A549 (cell line): ENCODE measurements around the gene KCNE4. TPM values are rescaled to one million over a fixed set of nuclear protein-coding genes. Genes with fewer than 3 reads are reported as not detected.

Experiments
- ATAC-seq, 2 experiments: fragments of 200-7000 bp in 1 of 2; fragments of >200 bp in 1 of 2; cut with Nextera tagmentation in 1 of 2; cut with Tn5 transposase in 1 of 2; 3 replicates each; pipeline versions ENCODE4 v1.8.0 to v1.9.1; 2018 to 2020; ENCODE audit warnings: mild to moderate bottlenecking in 1 of 2, moderate library complexity in 1 of 2
- CTCF ChIA-PET: fragments of 300-600 bp; sonication (Branson Sonifier 250); formaldehyde crosslinking; extraction: SDS; loops from one replicate; lab custom pipeline; 2021; ENCODE audit warnings: antibody characterized with exemption, inconsistent platforms; lab: Yijun Ruan, JAX
- POLR2A ChIA-PET: fragments of 350-600 bp; formaldehyde crosslinking; extraction: SDS; loops from one replicate; lab custom pipeline; 2021; ENCODE audit warnings: antibody characterized with exemption, inconsistent platforms; lab: Yijun Ruan, JAX
- DNase-seq, 2 experiments: peaks; one replicate each; pipeline versions ENCODE4 v3.0.0 to v3.0.0-alpha.2; 2011 to 2016; ENCODE audit warnings: low read depth in 1 of 2, low spot score in 1 of 2
- FAIRE-seq: peaks from 2 replicates; lab custom pipeline; 2011; peaks lifted over from hg19 to GRCh38; lab: Jason Lieb, UNC
- H3K27ac ChIP-seq, 2 experiments: fragments of >200 bp; sonication (Bioruptor Twin); formaldehyde crosslinking; 3 replicates each; pipeline ENCODE4 v1.5.1; 2016 to 2017
- H3K4me1 ChIP-seq: fragments of >200 bp; sonication (Bioruptor Twin); formaldehyde crosslinking; 3 replicates; pipeline ENCODE4 v1.6.1; 2016
- H3K4me2 ChIP-seq: fragments of >200 bp; sonication (Bioruptor Twin); formaldehyde crosslinking; 3 replicates; pipeline ENCODE4 v1.6.1; 2016
- H3K4me3 ChIP-seq: fragments of >200 bp; sonication (Bioruptor Twin); formaldehyde crosslinking; 3 replicates; pipeline ENCODE4 v1.5.1; 2016
- H3K9me3 ChIP-seq: fragments of >200 bp; sonication (Bioruptor Twin); formaldehyde crosslinking; 3 replicates; pipeline ENCODE4 v1.6.1; 2016
- CTCF ChIP-seq: fragments of >200 bp; sonication (Bioruptor Twin); formaldehyde crosslinking; IDR thresholded peaks from 3 replicates; pipeline ENCODE4 v1.5.1; 2016
- E2F6 ChIP-seq: IDR thresholded peaks from 2 replicates; pipeline ENCODE4 v1.6.1; 2012; ENCODE audit warnings: low read depth, borderline replicate concordance
- EHMT2 ChIP-seq: fragments of 200-600 bp; sonication (generic); IDR thresholded peaks from 2 replicates; pipeline ENCODE4 v1.6.1; 2016; ENCODE audit warnings: antibody characterized with exemption, low read depth, mild to moderate bottlenecking, moderate library complexity
- ESRRA ChIP-seq: fragments of 150-350 bp; IDR thresholded peaks from 2 replicates; pipeline ENCODE4 v1.6.1; 2014; ENCODE audit warnings: mild to moderate bottlenecking, low read length, borderline replicate concordance
- HOXA7 ChIP-seq: fragments of 250-450 bp; sonication (Bioruptor Pico); IDR thresholded peaks from 2 replicates; pipeline ENCODE4 v1.5.0; 2020; ENCODE audit warnings: mild to moderate bottlenecking, moderate library complexity
- HOXB13 ChIP-seq: fragments of 250-450 bp; sonication (Bioruptor Pico); IDR thresholded peaks from 2 replicates; pipeline ENCODE4 v1.5.0; 2020; ENCODE audit warnings: low read depth, mild to moderate bottlenecking, moderate library complexity
- HOXB5 ChIP-seq: fragments of 250-450 bp; sonication (Bioruptor Pico); IDR thresholded peaks from 2 replicates; pipeline ENCODE4 v1.5.0; 2020; ENCODE audit warnings: mild to moderate bottlenecking, moderate library complexity
- JUN ChIP-seq, 2 experiments: fragments of >200 bp; sonication (Bioruptor Twin); formaldehyde crosslinking; IDR thresholded peaks; 2 replicates in 1 of 2; 3 replicates in 1 of 2; pipeline ENCODE4 v1.6.1; 2016 to 2017
- MAFK ChIP-seq: fragments of 450-650 bp; IDR thresholded peaks from 2 replicates; pipeline ENCODE4 v1.6.1; 2014; ENCODE audit not compliant: partially characterized antibody
- MAX ChIP-seq: IDR thresholded peaks from 2 replicates; pipeline ENCODE4 v1.6.1; 2012
- MAZ ChIP-seq: fragments of 150-350 bp; IDR thresholded peaks from 2 replicates; pipeline ENCODE4 v1.6.1; 2014; ENCODE audit warnings: antibody characterized with exemption, low read depth, low read length, borderline replicate concordance
- MYC ChIP-seq: IDR thresholded peaks from 2 replicates; pipeline ENCODE4 v1.6.1; 2012; ENCODE audit warnings: mild to moderate bottlenecking, inconsistent platforms, low read length, improper control_type of control experiment, borderline replicate concordance
- NFE2L2 ChIP-seq: fragments of 150-350 bp; conservative IDR thresholded peaks from 2 replicates; pipeline ENCODE4 v1.6.1; 2014; ENCODE audit warnings: low read length
- NPAS2 ChIP-seq: fragments of 250-450 bp; sonication (Bioruptor Pico); IDR thresholded peaks from 2 replicates; pipeline ENCODE4 v1.8.0; 2022; ENCODE audit warnings: mild to moderate bottlenecking, moderate library complexity, borderline replicate concordance
- POLR2A ChIP-seq: IDR thresholded peaks from 2 replicates; pipeline ENCODE4 v1.6.1; 2012; ENCODE audit warnings: mild to moderate bottlenecking, low read length
- RFX5 ChIP-seq: fragments of 450-650 bp; IDR thresholded peaks from 2 replicates; pipeline ENCODE4 v1.7.1; 2014; ENCODE audit warnings: antibody characterized with exemption, mild to moderate bottlenecking, moderate library complexity
- RNF2 ChIP-seq: fragments of 200-600 bp; sonication (generic); IDR thresholded peaks from 2 replicates; pipeline ENCODE4 v1.6.1; 2016; ENCODE audit warnings: low read depth, mild to moderate bottlenecking, antibody characterized with exemption, moderate library complexity, borderline replicate concordance
- SMC3 ChIP-seq: fragments of >200 bp; sonication (Bioruptor Twin); formaldehyde crosslinking; IDR thresholded peaks from 3 replicates; pipeline ENCODE4 v1.6.1; 2018; ENCODE audit warnings: inconsistent platforms
- USF2 ChIP-seq: fragments of 450-650 bp; IDR thresholded peaks from 2 replicates; pipeline ENCODE4 v1.6.1; 2014; ENCODE audit warnings: antibody characterized with exemption
- ZSCAN20 ChIP-seq: fragments of 250-450 bp; sonication (Bioruptor Pico); IDR thresholded peaks from 2 replicates; pipeline ENCODE4 v1.8.0; 2022; ENCODE audit warnings: mild to moderate bottlenecking, moderate library complexity
- WGBS: methylation state at CpG from one replicate; pipeline ENCODE4 v1.1.6; 2017; ENCODE audit errors: missing lambda C conversion rate; 5-methylcytosine and 5-hydroxymethylcytosine counted together
- polyA plus RNA-seq, 4 experiments: library from polyadenylated mRNA; depleted of rRNA in 3 of 4; stranded (reverse); fragments of >200 nt; fragmentation: RNase III in 1 of 4; extraction: RNeasy Plus Mini Kit Qiagen cat#74134 plus additional on column Dnase treatment in 1 of 4; gene quantifications; 2 replicates in 3 of 4; 3 replicates in 1 of 4; pipeline ENCODE4 v1.2.3, GENCODE V29; 2011 to 2017

Gene KCNE4
- polyA plus RNA-seq, 2 of the 4 experiments (the other 2 are of a cell fraction), result 1.4 to 3.6 TPM

- ChIA-PET CTCF (interaction anchor here (0.6 to 1.6 kb wide), 3 partner anchors 110 to 328 kb away, joined by 3 to 4 read pairs (median 4); no protein-coding TSS in a partner anchor), POLR2A (no interaction called here)
These were observed 29.8 kb downstream of the KCNE4 start for GRCh38 chr2:223081789-223082188.

GRCh38 chr2:223082706-223083105, 30.7 kb downstream of the KCNE4 start:
- Histone ChIP-seq H3K4me3 (no peak overlapping the region), H3K9me3 (no peaks in the 10 kb centered on the region), H3K27ac (no peak overlapping the region), H3K4me2 (no peak overlapping the region), H3K4me1 (no peaks in the 10 kb centered on the region)
- FAIRE-seq (no peak), ATAC-seq (no peak), DNase-seq (no peak)
- ChIA-PET CTCF (interaction anchor here (1.0 to 1.6 kb wide), 2 partner anchors 9 to 111 kb away, joined by 3 to 4 read pairs; no protein-coding TSS in a partner anchor), POLR2A (no interaction called here)
- TF ChIP-seq ESRRA, result no peak
- TF ChIP-seq SMC3, result no peak
- TF ChIP-seq ZSCAN20 (CRISPR knock-in tag), result no peak
- no peak for TF ChIP-seq E2F6
- WGBS, result 28% methylated on average over 2 of the region's 2 CpGs

More at GRCh38 chr2:223081789-223082188, 29.8 kb downstream of the KCNE4 start:
- FAIRE-seq (no peak), ATAC-seq (no peak), DNase-seq (no peak)
- 37% methylated on average over 3 of the region's 3 CpGs for WGBS
- TF ChIP-seq RNF2 (no peak), EHMT2 (no peak), NFE2L2 (no peak), HOXB13 (CRISPR knock-in tag) (no peak), RFX5 (no peak), JUN (IDR thresholded peaks at IDR 0.05) (no peak), MYC (no peak)
- H3K4me3 ChIP-seq, result no peak overlapping the region
- H3K4me2 ChIP-seq, result no peak overlapping the region
- H3K27ac ChIP-seq, result no peak overlapping the region
- no peaks in the 10 kb centered on the region for H3K9me3 ChIP-seq
- H3K4me1 ChIP-seq, result no peaks in the 10 kb centered on the region

- Histone ChIP-seq H3K4me1 (no peaks in the 10 kb centered on the region), H3K4me3 (no peak overlapping the region), H3K9me3 (no peaks in the 10 kb centered on the region), H3K4me2 (no peak overlapping the region), H3K27ac (no peak overlapping the region)
- 72% methylated on average over 7 of the region's 7 CpGs for WGBS
- no peak for DNase-seq
- no peak for TF ChIP-seq HOXA7 (CRISPR knock-in tag)
- TF ChIP-seq ESRRA, result no peak
- TF ChIP-seq HOXB5 (CRISPR knock-in tag), result no peak
- no peak for TF ChIP-seq NPAS2 (CRISPR knock-in tag)
- TF ChIP-seq MAX, result no peak
- no peak for TF ChIP-seq MAZ
- no peak for TF ChIP-seq POLR2A
- no peak for TF ChIP-seq CTCF
- no peak for TF ChIP-seq MAFK
- no peak for TF ChIP-seq USF2
- no peak for TF ChIP-seq E2F6
- no peak for TF ChIP-seq RNF2
- POLR2A ChIA-PET, result no interaction called here
- CTCF ChIA-PET, result interaction anchor here (0.7 to 2.1 kb wide), 4 partner anchors 9 to 27 kb away, joined by 3 to 7 read pairs (median 3); no protein-coding TSS in a partner anchor
- no peak for FAIRE-seq
- no peak for ATAC-seq
These were observed 31.5 kb downstream of the KCNE4 start for GRCh38 chr2:223083402-223084070.
